Stimulated activated CD4-positive, alpha-beta T cell treated with anti-CD3 and anti-CD28 coated beads, Interleukin-4, amount 100 ng/mL, for 1 hour (primary cell): ENCODE data around the gene TKT.
"Not testable (repeated sequence)": the region's sequence is repeated elsewhere in the genome, so short reads cannot be mapped to it uniquely, and the experiment has no call there.

Source experiments
- DNase-seq: peaks from one replicate; pipeline ENCODE4 v3.0.0-alpha.2; 2020

The TKT gene, protein sequence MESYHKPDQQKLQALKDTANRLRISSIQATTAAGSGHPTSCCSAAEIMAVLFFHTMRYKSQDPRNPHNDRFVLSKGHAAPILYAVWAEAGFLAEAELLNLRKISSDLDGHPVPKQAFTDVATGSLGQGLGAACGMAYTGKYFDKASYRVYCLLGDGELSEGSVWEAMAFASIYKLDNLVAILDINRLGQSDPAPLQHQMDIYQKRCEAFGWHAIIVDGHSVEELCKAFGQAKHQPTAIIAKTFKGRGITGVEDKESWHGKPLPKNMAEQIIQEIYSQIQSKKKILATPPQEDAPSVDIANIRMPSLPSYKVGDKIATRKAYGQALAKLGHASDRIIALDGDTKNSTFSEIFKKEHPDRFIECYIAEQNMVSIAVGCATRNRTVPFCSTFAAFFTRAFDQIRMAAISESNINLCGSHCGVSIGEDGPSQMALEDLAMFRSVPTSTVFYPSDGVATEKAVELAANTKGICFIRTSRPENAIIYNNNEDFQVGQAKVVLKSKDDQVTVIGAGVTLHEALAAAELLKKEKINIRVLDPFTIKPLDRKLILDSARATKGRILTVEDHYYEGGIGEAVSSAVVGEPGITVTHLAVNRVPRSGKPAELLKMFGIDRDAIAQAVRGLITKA

DNA sequence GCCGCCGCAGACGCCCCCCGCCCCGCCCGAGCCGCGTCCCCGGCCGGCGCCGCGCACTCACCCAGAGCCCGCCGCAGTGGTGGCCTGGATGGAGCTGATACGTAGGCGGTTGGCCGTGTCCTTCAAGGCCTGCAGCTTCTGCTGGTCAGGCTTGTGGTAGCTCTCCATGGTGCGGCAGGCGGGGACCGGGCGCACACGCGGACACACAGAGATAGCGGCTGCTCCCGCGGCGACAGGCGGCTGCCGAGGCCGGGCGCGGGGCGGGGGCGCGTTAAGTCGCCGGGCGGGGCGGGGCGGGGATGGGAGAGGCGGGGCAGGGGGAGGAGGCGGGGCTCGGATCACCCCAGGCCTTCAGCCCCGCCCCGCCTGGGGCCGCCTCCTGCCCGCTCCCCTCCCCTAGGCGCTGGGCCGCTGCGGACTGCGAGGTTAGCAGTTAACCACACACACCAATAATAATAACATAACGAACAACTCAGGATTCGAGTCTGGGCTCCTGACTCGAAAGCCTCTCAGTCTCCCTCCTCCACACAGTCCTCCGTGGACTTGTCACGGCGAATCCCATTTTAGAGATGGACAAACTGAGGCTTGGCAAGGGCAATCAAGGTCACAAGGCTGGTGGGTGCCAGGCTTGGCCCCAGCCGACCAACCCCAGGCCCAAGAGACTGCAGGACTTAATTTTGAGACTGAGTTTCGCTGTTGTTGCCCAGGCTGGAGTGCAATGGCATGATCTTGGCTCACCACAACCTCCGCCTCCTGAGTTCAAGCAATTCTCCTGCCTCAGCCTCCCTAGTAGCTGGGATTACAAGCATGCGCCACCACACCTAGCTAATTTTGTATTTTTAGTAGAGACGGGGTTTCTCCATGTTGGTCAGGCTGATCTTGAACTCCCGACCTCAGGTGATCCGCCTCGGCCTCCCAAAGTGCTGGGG lies at the start of gene TKT:
Gene TKT (minus strand): TSS at position 248 of the 929 bp plus-strand sequence. CDS start 80 bp downstream, at position 168.
- DNase-seq = peak; percentile 82

DNA sequence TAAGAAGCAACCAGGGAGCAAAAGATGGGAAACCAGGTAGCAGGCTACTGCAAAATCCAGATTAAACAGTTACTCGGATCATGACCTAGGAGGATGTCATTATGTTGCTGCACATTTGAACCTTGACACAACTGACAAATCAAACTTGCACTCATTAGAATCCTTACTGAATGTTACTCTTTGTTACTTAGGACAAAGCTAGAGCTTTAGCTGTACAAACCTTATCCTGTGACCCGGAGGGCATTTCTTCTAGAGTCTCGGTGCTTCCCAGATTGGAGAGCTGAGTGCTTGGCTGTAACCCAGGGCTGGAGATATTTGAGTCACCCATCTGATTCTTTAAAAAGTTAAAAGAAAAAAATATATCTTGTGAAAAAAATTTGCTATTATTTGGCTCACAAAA lies 48.1 kb upstream of the TKT start:
- DNase-seq = no peak

DNA sequence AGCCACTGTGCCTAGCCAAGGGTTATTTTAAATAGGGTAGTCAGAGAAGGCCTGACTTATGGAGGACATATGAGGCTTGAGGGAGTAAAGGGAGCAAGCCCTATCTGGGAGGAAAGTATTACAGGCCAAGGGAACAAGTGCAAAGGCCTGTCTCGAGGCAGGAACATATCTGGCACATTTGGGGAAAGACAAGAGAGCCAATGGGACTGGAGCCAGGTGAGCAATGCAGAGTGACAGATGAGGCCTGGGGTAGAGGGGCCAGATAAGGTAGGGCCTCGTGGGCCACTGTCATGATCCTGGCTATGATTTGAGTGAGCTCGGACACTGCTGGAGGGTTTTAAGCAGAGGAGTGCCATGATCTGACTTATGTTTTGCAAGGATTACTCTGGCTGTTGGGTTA lies 47.7 kb upstream of the TKT start:
- DNase-seq = no peak

GRCh38 chr3:53300826-53301225 lies 45.0 kb upstream of the TKT start:
- DNase-seq = no peak

DNA sequence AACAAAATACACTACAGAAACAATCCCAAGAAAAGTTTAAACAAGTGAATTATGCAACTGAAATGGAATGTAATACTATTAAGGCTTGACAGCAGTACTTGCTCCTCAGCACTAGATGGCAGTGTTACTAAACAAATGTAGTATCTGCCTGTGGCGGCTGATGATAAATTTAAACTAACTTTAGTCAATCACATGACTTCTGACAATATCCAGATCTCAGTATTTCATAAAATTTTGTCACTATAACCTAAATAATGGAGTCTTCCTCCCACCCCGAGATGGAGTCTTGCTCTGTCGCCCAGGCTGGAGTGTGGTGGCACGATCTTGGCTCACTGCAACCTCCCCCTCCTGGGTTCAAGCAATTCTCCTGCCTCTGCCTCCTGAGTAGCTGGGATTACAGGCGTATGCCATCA lies 43.8 kb upstream of the TKT start:
- not testable (repeated sequence) for DNase-seq

DNA sequence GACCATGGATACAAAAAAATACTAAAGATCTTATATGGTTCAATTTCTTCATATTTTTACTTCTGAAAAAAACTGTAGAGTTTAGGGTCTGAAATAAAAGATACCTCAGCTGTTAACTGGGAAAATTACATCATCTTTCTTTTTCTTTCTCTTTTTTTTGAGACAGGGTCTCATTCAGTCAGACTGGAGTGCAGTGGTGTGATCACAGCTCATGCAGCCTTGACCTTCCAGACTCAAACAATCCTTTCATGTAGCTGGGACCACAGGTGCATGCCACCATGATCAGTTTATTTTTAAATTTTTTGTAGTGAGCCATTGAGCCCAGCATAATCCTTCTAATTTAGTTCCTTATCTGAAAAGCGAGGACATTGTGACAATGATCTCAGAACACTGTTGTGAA lies 39.6 kb upstream of the TKT start:
- no peak for DNase-seq

DNA sequence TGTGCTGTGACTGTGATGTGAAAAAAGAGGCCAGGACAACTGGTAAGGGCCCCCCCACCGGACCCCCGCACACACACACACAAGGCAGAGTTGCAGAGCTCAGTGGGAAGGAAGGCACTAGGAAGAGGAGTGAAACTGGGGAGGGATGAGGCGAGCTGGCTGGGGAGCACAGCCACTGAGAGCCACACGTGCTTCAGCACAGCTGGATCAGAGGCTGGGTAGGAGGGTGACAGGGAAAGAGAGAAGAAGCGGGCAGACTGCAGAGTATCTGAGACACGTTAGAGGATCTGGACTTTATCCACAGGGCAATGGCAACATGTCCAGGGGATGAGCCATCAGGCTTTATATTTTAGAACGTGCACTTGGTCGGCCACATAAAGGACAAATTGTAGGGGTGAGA lies 38.0 kb upstream of the TKT start:
- DNase-seq = no peak

DNA sequence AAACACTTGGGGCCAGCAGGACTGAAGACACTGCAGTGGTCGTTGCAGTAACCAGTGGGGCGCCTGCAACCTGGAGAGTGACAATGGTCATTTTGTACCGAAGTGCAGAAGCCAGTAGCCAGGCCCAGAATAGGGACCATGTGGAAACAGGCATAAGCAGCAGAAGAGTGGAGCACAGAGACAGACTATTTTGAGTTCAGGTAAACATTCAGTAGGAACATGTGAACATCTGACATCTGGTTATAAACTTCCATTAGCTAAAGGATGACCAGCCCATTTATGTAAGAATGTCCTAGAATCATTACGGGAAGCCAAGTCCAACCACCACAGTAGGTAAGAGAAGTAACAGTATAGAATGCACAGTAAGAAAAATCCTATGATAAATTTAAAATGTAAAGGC lies 32.4 kb upstream of the TKT start:
- no peak for DNase-seq

DNA sequence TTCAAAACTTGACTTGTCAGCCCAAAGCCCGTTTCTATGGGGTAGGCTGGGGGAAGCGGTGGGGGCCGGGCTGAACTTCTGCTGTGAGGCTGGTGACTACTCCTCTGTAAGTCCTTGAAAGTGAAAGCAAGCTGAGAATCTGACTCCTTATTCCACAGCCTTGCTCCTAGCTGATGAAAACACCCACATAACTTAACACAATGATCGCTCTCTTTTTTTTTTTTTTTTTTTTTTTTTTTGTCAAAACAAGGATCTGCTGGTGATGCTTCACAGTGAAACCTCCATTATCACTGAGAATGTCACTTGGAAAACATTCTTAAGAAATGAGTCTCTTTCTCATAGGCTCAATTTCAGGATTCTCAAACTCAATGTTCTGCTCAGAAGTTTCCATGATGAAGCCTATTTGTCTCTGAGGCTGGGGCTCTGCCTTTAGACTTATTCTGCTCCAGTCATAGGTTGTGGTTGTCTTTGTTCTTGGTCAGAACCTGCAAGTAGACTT lies 31.4 kb upstream of the TKT start:
- peak; percentile 11 for DNase-seq

DNA sequence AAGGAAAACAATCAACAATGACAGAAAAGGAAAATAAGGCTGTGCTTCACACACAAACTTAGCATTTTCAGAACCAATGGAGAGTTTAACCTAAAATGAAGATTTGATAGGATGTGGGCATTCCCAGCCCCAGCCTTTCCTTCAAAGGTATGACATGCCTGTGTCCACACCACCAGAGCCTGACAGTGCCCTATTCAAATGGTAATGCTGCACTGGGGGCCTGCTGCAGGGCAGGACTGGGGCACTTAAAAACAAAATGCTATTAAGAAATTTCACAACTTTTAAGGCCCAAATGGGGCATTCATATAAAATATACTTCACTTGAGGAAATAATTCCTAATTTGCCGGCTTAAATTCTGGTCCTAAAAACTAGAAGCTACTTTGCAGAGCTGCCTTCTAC lies 30.9 kb upstream of the TKT start:
- no peak for DNase-seq

- no peak for DNase-seq
These were observed 26.8 kb upstream of the TKT start for GRCh38 chr3:53282581-53282980.

GRCh38 chr3:53278667-53279066 lies 22.8 kb upstream of the TKT start:
- no peak for DNase-seq

DNA sequence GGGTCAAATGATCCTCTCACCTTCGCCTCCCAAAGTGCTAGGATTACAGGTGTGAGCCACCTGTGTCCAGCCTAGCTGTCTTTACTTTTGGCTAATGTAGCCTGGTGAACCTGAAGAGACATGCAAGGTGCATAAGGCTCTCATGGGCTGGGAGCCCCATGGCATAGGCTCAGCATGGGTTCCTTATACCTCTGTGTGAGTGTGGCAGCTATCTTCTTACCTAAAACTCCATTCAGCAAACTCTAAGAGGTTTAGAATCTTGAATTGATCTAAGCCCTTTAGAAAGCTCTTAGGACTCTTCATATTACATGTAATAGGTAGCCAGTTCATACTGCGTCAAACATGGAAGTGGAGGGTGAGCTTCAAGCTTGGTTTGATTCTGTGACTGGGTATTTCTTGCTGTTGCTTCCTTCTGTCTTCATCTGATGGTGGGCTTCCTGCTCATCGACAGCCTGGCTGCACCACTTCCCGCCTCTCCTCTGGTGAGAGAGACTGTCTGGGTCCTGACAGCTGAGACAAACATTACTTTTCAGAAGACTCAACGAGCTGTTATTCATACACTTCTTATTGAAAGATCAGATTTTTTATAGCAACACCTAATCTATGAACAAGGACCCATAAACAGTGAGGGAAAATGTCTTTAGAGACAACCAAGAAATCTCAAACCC lies 19.2 kb upstream of the TKT start:
- DNase-seq = no peak

GRCh38 chr3:53273146-53273670 lies 17.4 kb upstream of the TKT start:
- no peak for DNase-seq

DNA sequence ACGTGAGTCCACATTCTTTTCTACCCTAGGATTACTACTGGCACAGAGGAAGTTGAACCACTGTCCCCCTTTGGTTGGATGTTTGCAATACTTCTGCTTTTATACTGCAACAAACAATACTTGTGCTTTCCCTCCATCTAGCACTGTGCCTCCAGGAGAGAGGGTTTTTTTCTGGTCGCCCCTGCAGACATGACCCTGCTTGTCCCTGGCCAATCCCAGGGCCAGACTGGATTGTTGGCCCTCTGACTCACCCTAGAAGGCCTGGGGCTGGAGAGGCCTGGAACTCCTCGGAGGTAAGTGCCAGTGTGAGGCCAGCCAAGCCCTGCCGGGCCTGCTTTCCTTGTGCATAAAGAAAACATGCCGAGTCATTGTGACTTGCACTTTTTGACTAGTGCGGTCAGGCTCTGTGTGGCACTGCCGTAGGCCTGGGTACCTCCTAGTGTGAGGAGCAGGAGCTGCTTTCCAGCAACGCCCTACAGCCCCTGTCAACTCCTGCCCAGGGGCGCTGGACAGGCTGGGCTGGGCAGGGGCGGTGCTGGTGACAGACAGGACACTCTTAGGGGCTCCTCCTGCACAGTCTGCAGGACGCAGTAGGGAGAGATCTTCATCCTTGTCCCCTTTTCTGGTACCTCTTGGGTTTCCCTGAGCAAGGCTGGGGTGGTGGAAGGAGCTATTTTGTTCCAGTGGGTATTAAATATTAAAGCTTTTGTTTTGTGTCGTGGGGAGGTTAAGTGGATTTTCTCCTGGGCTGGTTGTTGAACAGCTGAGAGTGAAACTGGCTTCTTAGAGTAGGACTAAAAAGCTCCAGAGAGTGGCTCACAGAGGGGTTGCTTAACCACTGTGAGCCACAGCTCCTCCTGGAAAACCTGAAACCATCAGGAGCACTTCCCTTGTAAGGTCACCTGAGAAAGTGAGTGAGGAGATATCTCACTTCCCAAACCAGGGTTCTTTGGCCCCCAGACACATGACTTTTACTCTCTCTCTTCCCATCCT lies 14.4 kb upstream of the TKT start:
- no peak for DNase-seq

DNA sequence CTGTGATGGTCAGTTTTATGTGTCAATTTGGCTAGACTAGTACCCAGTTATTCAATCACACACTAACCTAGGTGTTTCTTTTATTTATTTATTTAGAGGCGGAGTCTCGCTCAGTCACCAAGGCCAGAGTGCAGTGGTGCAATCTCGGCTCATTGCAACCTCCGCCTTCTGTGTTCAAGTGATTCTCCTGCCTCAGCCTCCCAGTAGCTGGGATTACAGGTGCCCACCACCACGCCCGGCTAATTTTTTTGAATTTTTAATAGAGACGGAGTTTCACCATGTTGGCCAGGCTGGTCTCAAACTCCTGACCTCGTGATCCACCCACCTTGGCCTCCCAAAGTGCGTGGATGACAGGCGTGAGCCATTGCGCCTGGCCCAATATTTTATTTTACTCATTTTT lies 13.4 kb upstream of the TKT start:
- not testable (repeated sequence) for DNase-seq

GRCh38 chr3:53267766-53268165 lies 11.9 kb upstream of the TKT start:
- no peak for DNase-seq

- DNase-seq = no peak
These were observed 8.9 kb upstream of the TKT start for GRCh38 chr3:53264718-53265117.

GRCh38 chr3:53263907-53264306 lies 8.1 kb upstream of the TKT start:
- DNase-seq = no peak

DNA sequence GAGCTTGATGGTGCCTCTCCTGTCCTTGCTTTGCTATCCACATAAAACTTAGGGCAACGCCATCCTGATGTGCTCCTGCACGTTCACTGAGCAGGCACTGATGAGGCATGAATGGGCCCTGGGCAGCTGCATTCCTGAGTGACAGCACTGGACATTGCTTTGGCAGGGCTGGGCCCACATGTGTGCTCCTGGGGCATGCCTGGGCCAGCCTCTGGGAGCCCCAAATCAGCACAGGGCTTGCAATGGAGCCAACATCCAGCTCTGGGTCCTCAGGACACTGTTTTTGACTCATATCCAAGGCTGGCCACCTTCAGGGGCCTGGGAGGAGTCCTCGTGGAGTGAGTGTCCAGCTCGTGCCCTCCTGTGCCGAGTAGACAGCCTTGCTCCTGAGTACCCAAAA lies 5.9 kb upstream of the TKT start:
- DNase-seq = no peak

GRCh38 chr3:53260286-53260785 lies 4.5 kb upstream of the TKT start:
- DNase-seq = no peak
